Neural progenitor cell (in vitro differentiated cells): Measurements from ENCODE around the gene MIF. TPM values are rescaled to one million over a fixed set of nuclear protein-coding genes. Genes with fewer than 3 reads are reported as not detected.

Experiments
- DNase-seq: peaks from one replicate; pipeline ENCODE4 v3.0.0-alpha.2; 2016; ENCODE audit warnings: low spot score
- H2AFZ ChIP-seq: fragments of 200-600 bp; sonication (generic); replicated peaks from 2 replicates; pipeline ENCODE4 v1.6.1; 2016; ENCODE audit warnings: antibody characterized with exemption
- H3F3A ChIP-seq: fragments of 200-600 bp; sonication (generic); 2 replicates; pipeline ENCODE4 v1.6.1; 2016; ENCODE audit warnings: antibody characterized with exemption, low read depth
- H3K27ac ChIP-seq: fragments of 200-600 bp; sonication (generic); 2 replicates; pipeline ENCODE4 v1.5.1; 2016; ENCODE audit warnings: mild to moderate bottlenecking
- H3K27me3 ChIP-seq: fragments of 200-600 bp; sonication (generic); 2 replicates; pipeline ENCODE4 v1.6.1; 2016; ENCODE audit warnings: mild to moderate bottlenecking, moderate library complexity
- H3K36me3 ChIP-seq: fragments of 200-600 bp; sonication (generic); 2 replicates; pipeline ENCODE4 v1.5.1; 2016
- H3K4me1 ChIP-seq: fragments of 200-600 bp; sonication (generic); 2 replicates; pipeline ENCODE4 v1.6.1; 2016; ENCODE audit warnings: mixed run types
- H3K4me2 ChIP-seq: fragments of 200-600 bp; sonication (generic); 2 replicates; pipeline ENCODE4 v1.6.1; 2016
- H3K4me3 ChIP-seq: fragments of 200-600 bp; sonication (generic); 2 replicates; pipeline ENCODE4 v1.5.1; 2016
- H3K79me2 ChIP-seq: fragments of 200-600 bp; sonication (generic); 2 replicates; pipeline ENCODE4 v1.6.1; 2016; ENCODE audit warnings: low read depth
- H3K9ac ChIP-seq: fragments of 200-600 bp; sonication (generic); 2 replicates; pipeline ENCODE4 v1.6.1; 2016
- H3K9me3 ChIP-seq: fragments of 200-600 bp; sonication (generic); 2 replicates; pipeline ENCODE4 v1.5.1; 2016; ENCODE audit warnings: low read depth
- H4K20me1 ChIP-seq: fragments of 200-600 bp; sonication (generic); 2 replicates; pipeline ENCODE4 v1.6.1; 2016; ENCODE audit warnings: low read depth
- H3K27ac Mint-ChIP-seq: 3 replicates; pipeline ENCODE4 v1.8.0; 2021; ENCODE audit warnings: mixed read lengths
- H3K27me3 Mint-ChIP-seq: 2 replicates; pipeline ENCODE4 v1.8.0; 2022; ENCODE audit warnings: low read depth, mild to moderate bottlenecking, inconsistent platforms, moderate library complexity, mixed read lengths; ENCODE audit not compliant: insufficient read depth
- H3K36me3 Mint-ChIP-seq: 3 replicates; pipeline ENCODE4 v1.8.0; 2021; ENCODE audit warnings: mixed read lengths
- H3K4me1 Mint-ChIP-seq: 3 replicates; pipeline ENCODE4 v1.8.0; 2021; ENCODE audit warnings: mixed read lengths
- H3K4me3 Mint-ChIP-seq: 3 replicates; pipeline ENCODE4 v1.8.0; 2021; ENCODE audit warnings: mild to moderate bottlenecking, moderate library complexity, mixed read lengths
- H3K9me3 Mint-ChIP-seq: 3 replicates; pipeline ENCODE4 v1.8.0; 2020; ENCODE audit warnings: mixed read lengths
- CTCF ChIP-seq: fragments of 200-600 bp; sonication (generic); IDR thresholded peaks from 2 replicates; pipeline ENCODE4 v1.5.1; 2017; ENCODE audit warnings: antibody characterized with exemption, mild to moderate bottlenecking
- EZH2 ChIP-seq: fragments of 200-600 bp; sonication (generic); IDR thresholded peaks from 2 replicates; pipeline ENCODE4 v1.6.1; 2017; ENCODE audit warnings: antibody characterized with exemption, mild to moderate bottlenecking, moderate library complexity
- EZH2phosphoT487 ChIP-seq: fragments of 200-600 bp; sonication (generic); IDR thresholded peaks from 2 replicates; pipeline ENCODE4 v1.6.1; 2017; ENCODE audit warnings: antibody characterized with exemption
- total RNA-seq: library from RNA; depleted of rRNA; stranded (reverse); fragments of >200 nt; gene quantifications from 2 replicates; pipeline ENCODE4 v1.2.3, GENCODE V29; 2015; ENCODE audit warnings: low replicate concordance

Gene MIF
- total RNA-seq, 1 donor from 2014 or later, result 132 TPM

DNA sequence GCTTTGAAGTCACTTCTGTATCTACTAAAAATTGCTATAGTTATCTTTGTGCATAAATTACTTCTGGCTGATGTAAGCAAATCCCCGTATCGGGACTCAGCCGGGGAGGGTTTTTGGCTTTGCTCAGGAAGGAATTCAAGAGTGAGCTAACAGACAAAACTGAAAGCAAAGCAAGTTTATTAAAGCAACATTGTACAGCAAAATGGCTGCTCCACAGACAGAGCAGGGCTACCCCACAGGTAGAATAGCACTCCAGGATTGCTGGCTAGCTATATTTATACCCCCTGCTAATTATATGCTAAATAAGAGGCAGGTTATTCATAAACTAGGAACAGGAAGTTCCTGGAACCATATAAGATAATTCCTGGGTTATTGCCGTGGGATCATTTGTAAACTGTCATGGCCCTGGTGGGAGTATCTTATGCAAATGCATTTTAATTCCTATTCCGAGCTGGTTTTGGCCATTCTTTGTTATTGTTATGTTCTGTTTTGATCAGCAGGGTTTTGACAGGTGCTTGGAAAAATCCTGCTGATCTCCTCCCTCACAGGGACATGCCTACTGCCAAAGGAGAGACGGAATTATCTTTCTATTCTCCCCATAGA, 15.2 kb downstream of the MIF start:
- H3K36me3 Mint-ChIP-seq, result peaks cover 2% of the 10 kb centered on the region
- no peak overlapping the region for H3K27ac Mint-ChIP-seq
- TF ChIP-seq EZH2phosphoT487, result no peak
- TF ChIP-seq EZH2, result no peak
- no peak for TF ChIP-seq CTCF
- no peaks in the 10 kb centered on the region for H3K79me2 ChIP-seq
- H3K9me3 Mint-ChIP-seq, result no peaks in the 10 kb centered on the region
- H3K27ac ChIP-seq, result no peak overlapping the region
- H2AFZ ChIP-seq, result no peak overlapping the region
- no peaks in the 10 kb centered on the region for H4K20me1 ChIP-seq
- no peak overlapping the region for H3K4me2 ChIP-seq
- H3K36me3 ChIP-seq, result no peaks in the 10 kb centered on the region
- H3K27me3 Mint-ChIP-seq, result peaks cover 3% of the 10 kb centered on the region
- peaks cover 16% of the 10 kb centered on the region for H3F3A ChIP-seq
- H3K9ac ChIP-seq, result no peak overlapping the region
- peaks cover 4% of the 10 kb centered on the region for H3K4me1 ChIP-seq
- no peak for DNase-seq
- no peaks in the 10 kb centered on the region for H3K9me3 ChIP-seq
- no peak overlapping the region for H3K4me3 Mint-ChIP-seq
- H3K27me3 ChIP-seq, result no peaks in the 10 kb centered on the region
- H3K4me1 Mint-ChIP-seq, result peaks cover 28% of the 10 kb centered on the region
- no peak overlapping the region for H3K4me3 ChIP-seq

DNA sequence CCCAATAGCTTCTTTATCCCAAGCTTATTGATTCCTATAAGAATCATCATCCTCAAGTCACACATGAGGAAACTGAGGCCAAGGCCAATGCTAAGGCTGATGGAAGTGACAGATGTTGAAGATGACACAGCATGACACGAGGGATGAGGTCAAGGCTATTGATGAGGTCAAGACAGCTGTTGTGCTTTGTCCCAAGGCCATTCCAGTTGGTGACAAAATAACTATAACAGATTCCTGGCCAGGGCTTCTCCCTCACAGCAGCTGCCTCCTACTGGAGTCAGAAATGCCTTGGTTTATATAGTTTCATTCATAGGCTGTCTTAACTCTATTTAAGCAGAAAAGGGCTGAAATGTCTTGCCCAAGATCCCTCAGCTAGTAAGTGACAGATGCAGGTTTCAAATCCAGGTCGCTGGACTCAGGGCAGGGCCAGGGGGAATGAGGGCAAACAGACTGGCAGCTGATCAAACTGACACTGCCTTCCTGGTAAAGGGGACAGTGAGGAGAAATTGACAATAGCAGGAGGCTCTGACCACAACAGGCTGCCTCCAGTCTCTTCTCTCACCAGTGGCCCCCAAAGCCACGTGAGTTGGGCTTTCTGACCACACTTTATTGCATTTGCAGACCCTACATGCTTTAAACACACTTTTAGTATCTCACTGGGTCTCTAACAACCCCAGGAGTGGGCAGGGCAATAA, 16.5 kb downstream of the MIF start:
- H3K27me3 Mint-ChIP-seq, result peaks cover 3% of the 10 kb centered on the region
- no peaks in the 10 kb centered on the region for H4K20me1 ChIP-seq
- peaks cover 25% of the 10 kb centered on the region for H3K4me1 Mint-ChIP-seq
- no peak overlapping the region for H2AFZ ChIP-seq
- no peak overlapping the region for H3K27ac Mint-ChIP-seq
- H3K36me3 Mint-ChIP-seq, result peaks cover 2% of the 10 kb centered on the region
- no peaks in the 10 kb centered on the region for H3K9me3 ChIP-seq
- H3K4me3 ChIP-seq, result no peak overlapping the region
- no peaks in the 10 kb centered on the region for H3K36me3 ChIP-seq
- H3K9ac ChIP-seq, result no peak overlapping the region
- no peak overlapping the region for H3K4me3 Mint-ChIP-seq
- no peaks in the 10 kb centered on the region for H3K9me3 Mint-ChIP-seq
- peaks cover 4% of the 10 kb centered on the region for H3K4me1 ChIP-seq
- TF ChIP-seq CTCF (no peak), EZH2phosphoT487 (no peak), EZH2 (no peak)
- no peaks in the 10 kb centered on the region for H3K27me3 ChIP-seq
- no peak for DNase-seq
- H3K79me2 ChIP-seq, result no peaks in the 10 kb centered on the region
- H3K27ac ChIP-seq, result no peak overlapping the region
- peaks cover 27% of the 10 kb centered on the region for H3F3A ChIP-seq
- no peak overlapping the region for H3K4me2 ChIP-seq

- Mint-ChIP-seq H3K27me3 (peaks cover 3% of the 10 kb centered on the region), H3K9me3 (no peaks in the 10 kb centered on the region), H3K4me1 (peaks cover 25% of the 10 kb centered on the region), H3K36me3 (peaks cover 2% of the 10 kb centered on the region), H3K4me3 (no peak overlapping the region), H3K27ac (no peak overlapping the region)
- Histone ChIP-seq H3K4me2 (no peak overlapping the region), H3K4me3 (no peak overlapping the region), H4K20me1 (no peaks in the 10 kb centered on the region), H3K79me2 (no peaks in the 10 kb centered on the region), H3K27ac (no peak overlapping the region), H3K9ac (no peak overlapping the region), H3K4me1 (peaks cover 4% of the 10 kb centered on the region), H3F3A (peaks cover 33% of the 10 kb centered on the region), H3K9me3 (no peaks in the 10 kb centered on the region), H3K27me3 (no peaks in the 10 kb centered on the region), H3K36me3 (no peaks in the 10 kb centered on the region), H2AFZ (no peak overlapping the region)
- DNase-seq, result no peak
- TF ChIP-seq EZH2 (no peak), CTCF (no peak), EZH2phosphoT487 (no peak)
These were observed 17.3 kb downstream of the MIF start for GRCh38 chr22:23911318-23911980.
